Upper lobe of right lung (tissue), 1 donor: Measurements from ENCODE around the gene C14orf93. TPM values are rescaled to one million over a fixed set of nuclear protein-coding genes. Genes with fewer than 3 reads are reported as not detected.
A peak's percentile ranks its signal among the peaks of the same experiment; 100 is the strongest.

Experiments used
- ATAC-seq: fragments of 200-7000 bp; cut with Tn5 transposase; one replicate; pipeline ENCODE4 v1.9.1; 2020; ENCODE audit warnings: mild to moderate bottlenecking, moderate library complexity
- DNase-seq: peaks from one replicate; pipeline ENCODE4 v3.0.0-alpha.2; 2020
- H3K27ac ChIP-seq: fragments of 200-600 bp; one replicate; pipeline ENCODE4 v1.8.0; 2022
- H3K27me3 ChIP-seq: fragments of 200-600 bp; one replicate; pipeline ENCODE4 v1.8.0; 2022; ENCODE audit warnings: mild to moderate bottlenecking
- H3K36me3 ChIP-seq: fragments of 200-600 bp; one replicate; pipeline ENCODE4 v1.8.0; 2022
- H3K4me1 ChIP-seq: fragments of 200-600 bp; one replicate; pipeline ENCODE4 v1.8.0; 2022
- H3K4me3 ChIP-seq: fragments of 200-600 bp; one replicate; pipeline ENCODE4 v1.8.0; 2022; ENCODE audit warnings: mild to moderate bottlenecking
- H3K9me3 ChIP-seq: fragments of 200-600 bp; one replicate; pipeline ENCODE4 v1.8.0; 2022
- CTCF ChIP-seq: fragments of 200-600 bp; IDR thresholded peaks from one replicate; pipeline ENCODE4 v1.8.0; 2022; ENCODE audit warnings: antibody characterized with exemption
- intact Hi-C: fragments of 100-400 bp; cut with DNase I; formaldehyde crosslinking; loops from one replicate; pipeline ENCODE4 v1.11.0; 2022
- long read RNA-seq: library from polyadenylated mRNA; unstranded; transcript quantifications from one replicate; pipeline ENCODE4 v2.0.0, GENCODE V29; 2021
- total RNA-seq: library from RNA; stranded (reverse); fragmentation: NEBNext Ultra II Directional; extraction: Animal tissue kit (Norgen Biotek cat#: 25700); gene quantifications from one replicate; pipeline ENCODE4 v1.2.1, GENCODE V29; 2021
- donor health status: DM: no; HTN: yes; CAD: no; lungs with severe emphysema.

Gene C14orf93
- total RNA-seq = 8.4 TPM
- long read RNA-seq, transcript C14orf93-201 (7 exons, 3,354 nt) = major isoform, 5 of 10 reads
- long read RNA-seq, partial matches to known transcripts = 0 of 10 reads
- long read RNA-seq, other reads (novel, unspliced or antisense) = 4 of 10 reads

- intact Hi-C loops = no loop called here
- Histone ChIP-seq H3K9me3 (no peaks in the 10 kb centered on the region), H3K36me3 (no peaks in the 10 kb centered on the region), H3K4me1 (peaks cover 19% of the 10 kb centered on the region), H3K4me3 (peak within 1 kb of the TSS; percentile 62), H3K27me3 (no peaks in the 10 kb centered on the region), H3K27ac (peak within 1 kb of the TSS; percentile 82)
- peak; percentile 74 for ATAC-seq
- TF ChIP-seq CTCF = no peak
- DNase-seq = peak; percentile 94
Measured at GRCh38 chr14:23009939-23010726, at the start of gene C14orf93. Gene C14orf93, minus strand, starts transcription at chr14:23010143. Its CDS starts 11,120 bp downstream, at chr14:22999023.

- Histone ChIP-seq H3K4me1 (peaks cover 18% of the 10 kb centered on the region), H3K27ac (no peak overlapping the region), H3K27me3 (no peaks in the 10 kb centered on the region), H3K9me3 (no peaks in the 10 kb centered on the region), H3K4me3 (no peak overlapping the region), H3K36me3 (peaks cover 55% of the 10 kb centered on the region)
- intact Hi-C loops = loop anchor here (5.0 kb wide), 1 partner anchor 72 kb away; no protein-coding TSS in a partner anchor
- no peak for ATAC-seq
- TF ChIP-seq CTCF = no peak
- DNase-seq = no peak
Measured at GRCh38 chr14:23058654-23059504, 48.9 kb upstream of the C14orf93 start.

DNA sequence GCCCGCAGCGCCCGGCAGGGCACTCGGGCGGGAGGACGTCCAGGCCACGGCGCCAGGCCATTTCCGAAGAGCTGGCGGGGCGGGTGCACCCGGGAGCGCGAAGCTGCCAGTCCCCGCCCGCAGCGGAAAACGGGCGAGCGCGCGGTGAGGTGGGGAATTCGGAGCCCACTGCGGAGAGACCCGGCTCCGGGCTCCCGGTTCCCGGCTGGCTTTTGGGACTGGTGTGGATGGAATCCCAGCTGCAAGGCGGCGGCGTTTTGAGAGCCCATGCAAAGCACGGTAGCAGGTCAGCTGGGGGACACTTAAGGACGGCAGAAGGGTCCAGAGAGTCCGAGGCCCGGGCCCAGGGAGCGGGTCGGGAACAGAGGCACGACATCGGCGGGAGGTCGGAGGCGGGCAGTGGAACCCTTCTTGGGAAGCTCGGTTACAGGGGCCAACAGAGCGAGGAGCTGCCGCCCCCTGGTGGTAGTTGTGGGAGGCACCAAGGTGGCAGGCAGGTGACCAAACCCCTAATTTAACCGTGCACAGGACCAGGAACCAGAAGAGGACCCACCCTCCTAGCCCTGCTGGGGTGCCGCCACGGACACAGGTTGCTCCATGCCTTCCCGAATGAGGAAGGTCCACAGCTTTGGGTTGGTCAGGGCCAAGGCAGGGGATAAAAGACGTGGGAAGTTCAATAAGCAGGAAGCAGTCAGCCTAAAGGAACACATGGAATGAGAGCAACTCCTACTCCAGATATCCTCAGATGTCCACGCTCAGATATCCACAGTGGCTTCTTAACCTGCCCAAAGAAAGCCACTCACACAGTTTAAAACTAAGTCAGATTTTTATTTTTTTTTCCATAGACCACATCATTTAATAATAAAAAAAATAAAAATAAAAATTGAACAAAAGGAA is 48.1 kb upstream of the C14orf93 start:
- H3K27me3 ChIP-seq = no peaks in the 10 kb centered on the region
- peak; percentile 94 for TF ChIP-seq CTCF

GRCh38 chr14:23056956-23057756 is 47.2 kb upstream of the C14orf93 start, which contains the start of gene CDH24:
Gene CDH24, minus strand, starts transcription at chr14:23057520. Its CDS starts 1,787 bp downstream, at chr14:23055733.
- DNase-seq = peak; percentile 85
- TF ChIP-seq CTCF = no peak
- H3K4me1 ChIP-seq = peaks cover 12% of the 10 kb centered on the region
- ATAC-seq = peak; percentile 72
- H3K9me3 ChIP-seq = no peaks in the 10 kb centered on the region
- peak within 1 kb of the TSS; percentile 69 for H3K4me3 ChIP-seq
- no peaks in the 10 kb centered on the region for H3K27me3 ChIP-seq
- peak within 1 kb of the TSS; percentile 51 for H3K27ac ChIP-seq
- intact Hi-C loops = loop anchor here (5.0 kb wide), 1 partner anchor 70 kb away; no protein-coding TSS in a partner anchor
- peaks cover 37% of the 10 kb centered on the region for H3K36me3 ChIP-seq

More for the DNA sequence above, 48.1 kb upstream of the C14orf93 start:
- intact Hi-C loops = loop anchor here (5.0 kb wide), 1 partner anchor 71 kb away; no protein-coding TSS in a partner anchor
- peak; percentile 93 for DNase-seq
- ATAC-seq = peak; percentile 86
- peak overlapping the region; percentile 51 for H3K27ac ChIP-seq
- H3K4me1 ChIP-seq = peaks cover 18% of the 10 kb centered on the region
- peak overlapping the region; percentile 69 for H3K4me3 ChIP-seq
- no peaks in the 10 kb centered on the region for H3K9me3 ChIP-seq
- H3K36me3 ChIP-seq = peaks cover 46% of the 10 kb centered on the region
